Left ventricle myocardium inferior (tissue), 1 donor: ENCODE measurements around the gene C1QTNF9. TPM values are rescaled to one million over a fixed set of nuclear protein-coding genes. Genes with fewer than 3 reads are reported as not detected.

ENCODE experiments used
- DNase-seq: peaks from one replicate; pipeline ENCODE4 v3.0.0-alpha.2; 2020
- H3K27ac ChIP-seq: fragments of 200-600 bp; replicated peaks from 2 replicates; pipeline ENCODE4 v1.8.0; 2021
- H3K27me3 ChIP-seq: fragments of 200-600 bp; 2 replicates; pipeline ENCODE4 v1.8.0; 2021; ENCODE audit warnings: low read depth
- H3K36me3 ChIP-seq: fragments of 200-600 bp; 2 replicates; pipeline ENCODE4 v1.8.0; 2021
- H3K4me1 ChIP-seq: fragments of 200-600 bp; 2 replicates; pipeline ENCODE4 v1.8.0; 2021
- H3K4me3 ChIP-seq: fragments of 200-600 bp; 2 replicates; pipeline ENCODE4 v1.8.0; 2021; ENCODE audit warnings: mild to moderate bottlenecking, moderate library complexity
- H3K9me3 ChIP-seq: fragments of 200-600 bp; replicated peaks from 2 replicates; pipeline ENCODE4 v1.8.0; 2021
- intact Hi-C: fragments of 100-400 bp; cut with micrococcal nuclease; formaldehyde crosslinking; loops from one replicate; pipeline ENCODE4 v1.11.0; 2022
- total RNA-seq: library from RNA; stranded (reverse); fragmentation: NEBNext Ultra II Directional; extraction: Animal tissue kit (Norgen Biotek cat#: 25700); gene quantifications from one replicate; pipeline ENCODE4 v1.2.1, GENCODE V29; 2021
- TF ChIP-seq, protein P1 (sequence below): fragments of 200-600 bp; IDR thresholded peaks from 2 replicates; pipeline ENCODE4 v1.8.0; 2021; ENCODE audit warnings: antibody characterized with exemption, mild to moderate bottlenecking, borderline replicate concordance
- donor health status: DM: no; HTN: yes; CAD: no; lungs with severe emphysema.

Gene C1QTNF9
- total RNA-seq, 1 donor from 2014 or later: 3.0 TPM

DNA sequence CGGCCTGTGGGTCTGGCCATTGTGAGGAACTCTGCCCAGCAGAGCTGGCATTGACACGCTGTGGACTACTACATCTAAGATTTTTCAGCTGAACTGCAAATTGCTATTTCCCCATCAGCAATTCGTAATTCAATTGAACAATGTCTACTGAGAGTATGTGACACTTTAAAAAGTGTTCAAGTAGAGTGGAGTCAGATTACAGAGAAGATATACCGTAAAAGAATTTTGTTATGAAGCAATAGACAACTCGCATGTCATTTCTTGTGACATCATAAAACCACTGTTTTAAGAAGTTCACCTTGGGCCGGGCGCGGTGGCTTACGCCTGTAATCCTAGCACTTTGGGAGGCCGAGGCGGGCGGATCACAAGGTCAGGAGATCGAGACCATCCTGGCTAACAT, 32.5 kb upstream of the C1QTNF9 start:
- H3K4me1 ChIP-seq: peaks cover 49% of the 10 kb centered on the region
- intact Hi-C loops: no loop called here

DNA sequence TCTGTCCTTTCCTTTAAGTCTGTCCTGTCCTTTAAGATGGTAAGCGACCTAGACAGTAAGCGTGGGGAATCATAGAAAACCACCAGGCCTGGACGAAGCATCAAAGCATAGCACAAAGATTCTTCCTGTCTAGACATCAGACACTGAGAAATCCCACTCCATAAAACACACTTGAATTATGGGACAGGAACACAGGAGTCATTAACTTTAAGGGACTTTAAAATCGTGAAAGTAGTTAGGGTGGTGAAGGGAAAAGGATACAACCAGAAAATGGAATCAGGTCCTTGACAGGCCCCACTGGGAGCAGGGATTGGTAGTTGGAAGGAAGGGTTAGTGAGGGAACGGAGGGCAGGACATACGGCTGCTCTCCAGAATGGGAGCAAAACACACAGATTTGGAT, 31.6 kb upstream of the C1QTNF9 start:
- Histone ChIP-seq H3K27me3 (no peaks in the 10 kb centered on the region), H3K9me3 (no peaks in the 10 kb centered on the region), H3K4me3 (no peak overlapping the region), H3K4me1 (peaks cover 49% of the 10 kb centered on the region), H3K36me3 (no peaks in the 10 kb centered on the region), H3K27ac (no peak overlapping the region)
- intact Hi-C loops: no loop called here
- no peak for DNase-seq
- TF ChIP-seq, protein P1, sequence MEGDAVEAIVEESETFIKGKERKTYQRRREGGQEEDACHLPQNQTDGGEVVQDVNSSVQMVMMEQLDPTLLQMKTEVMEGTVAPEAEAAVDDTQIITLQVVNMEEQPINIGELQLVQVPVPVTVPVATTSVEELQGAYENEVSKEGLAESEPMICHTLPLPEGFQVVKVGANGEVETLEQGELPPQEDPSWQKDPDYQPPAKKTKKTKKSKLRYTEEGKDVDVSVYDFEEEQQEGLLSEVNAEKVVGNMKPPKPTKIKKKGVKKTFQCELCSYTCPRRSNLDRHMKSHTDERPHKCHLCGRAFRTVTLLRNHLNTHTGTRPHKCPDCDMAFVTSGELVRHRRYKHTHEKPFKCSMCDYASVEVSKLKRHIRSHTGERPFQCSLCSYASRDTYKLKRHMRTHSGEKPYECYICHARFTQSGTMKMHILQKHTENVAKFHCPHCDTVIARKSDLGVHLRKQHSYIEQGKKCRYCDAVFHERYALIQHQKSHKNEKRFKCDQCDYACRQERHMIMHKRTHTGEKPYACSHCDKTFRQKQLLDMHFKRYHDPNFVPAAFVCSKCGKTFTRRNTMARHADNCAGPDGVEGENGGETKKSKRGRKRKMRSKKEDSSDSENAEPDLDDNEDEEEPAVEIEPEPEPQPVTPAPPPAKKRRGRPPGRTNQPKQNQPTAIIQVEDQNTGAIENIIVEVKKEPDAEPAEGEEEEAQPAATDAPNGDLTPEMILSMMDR: no peak

More for the DNA sequence above, 32.5 kb upstream of the C1QTNF9 start:
- no peaks in the 10 kb centered on the region for H3K36me3 ChIP-seq
- H3K27ac ChIP-seq: no peak overlapping the region
- TF ChIP-seq, protein P1: no peak
- no peaks in the 10 kb centered on the region for H3K27me3 ChIP-seq
- H3K4me3 ChIP-seq: no peak overlapping the region
- no peaks in the 10 kb centered on the region for H3K9me3 ChIP-seq
- DNase-seq: no peak

DNA sequence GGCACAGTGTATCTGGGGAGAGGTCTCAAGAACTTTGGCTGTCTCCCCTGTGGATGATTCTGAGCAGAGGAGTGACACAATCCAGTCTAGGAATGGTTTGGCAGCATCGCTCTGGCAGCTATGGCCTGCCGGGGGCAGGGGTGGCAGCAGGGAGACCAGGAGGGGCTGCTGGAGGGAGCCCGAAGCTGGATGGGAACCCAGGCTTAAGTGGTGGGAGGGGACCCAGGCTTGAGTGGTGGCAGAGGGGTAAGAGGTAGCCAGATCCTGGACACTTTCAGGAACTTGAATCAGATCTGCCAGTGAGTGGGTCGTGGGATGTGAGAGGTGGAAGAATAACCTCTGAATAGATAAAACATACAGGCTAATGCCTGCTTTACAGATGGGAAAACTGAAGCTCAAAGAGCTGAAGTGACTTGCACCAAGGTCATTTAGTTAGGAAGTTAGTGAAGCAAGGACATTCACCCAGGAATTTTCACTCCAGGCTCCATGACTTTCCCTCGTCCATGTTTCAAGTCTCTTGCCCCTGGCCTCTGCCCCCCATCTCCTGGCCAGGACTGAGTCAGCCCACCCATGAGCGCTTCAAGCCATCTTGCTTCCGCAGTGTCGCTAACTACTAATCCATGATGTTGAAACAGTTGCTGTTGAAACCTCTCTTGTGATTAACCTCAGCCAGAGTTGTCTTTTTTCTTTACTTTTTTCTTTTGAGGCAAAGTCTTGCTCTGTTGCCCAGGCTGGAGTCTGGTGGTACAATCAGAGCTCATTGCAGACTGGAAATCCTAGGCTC, 29.9 kb upstream of the C1QTNF9 start:
- TF ChIP-seq, protein P1: no peak
- peaks cover 12% of the 10 kb centered on the region for H3K36me3 ChIP-seq
- H3K27me3 ChIP-seq: no peaks in the 10 kb centered on the region
- no peak overlapping the region for H3K4me3 ChIP-seq
- no peak for DNase-seq
- H3K27ac ChIP-seq: no peak overlapping the region
- intact Hi-C loops: no loop called here
- H3K4me1 ChIP-seq: peaks cover 41% of the 10 kb centered on the region
- no peaks in the 10 kb centered on the region for H3K9me3 ChIP-seq

DNA sequence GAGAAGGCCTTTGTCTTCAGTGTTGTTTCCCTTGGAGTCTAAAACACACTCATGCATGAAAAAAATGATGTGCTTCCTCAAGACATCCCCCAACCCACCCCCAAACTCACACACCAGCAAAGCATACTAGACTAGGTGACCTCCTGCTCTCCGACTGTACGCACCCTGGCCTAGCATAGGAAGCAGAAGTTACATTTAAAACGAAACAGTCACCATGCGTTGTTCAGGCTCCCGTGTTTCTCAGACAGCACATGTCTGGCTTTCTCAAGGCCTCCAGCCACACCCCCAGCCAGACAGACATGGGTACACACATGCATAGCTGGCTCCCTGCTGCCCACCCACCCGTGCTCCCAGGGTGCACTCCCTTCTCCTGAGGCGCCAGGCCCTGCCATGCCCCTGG, 28.7 kb upstream of the C1QTNF9 start:
- TF ChIP-seq, protein P1: no peak
- H3K27ac ChIP-seq: no peak overlapping the region
- H3K4me1 ChIP-seq: peaks cover 29% of the 10 kb centered on the region

DNA sequence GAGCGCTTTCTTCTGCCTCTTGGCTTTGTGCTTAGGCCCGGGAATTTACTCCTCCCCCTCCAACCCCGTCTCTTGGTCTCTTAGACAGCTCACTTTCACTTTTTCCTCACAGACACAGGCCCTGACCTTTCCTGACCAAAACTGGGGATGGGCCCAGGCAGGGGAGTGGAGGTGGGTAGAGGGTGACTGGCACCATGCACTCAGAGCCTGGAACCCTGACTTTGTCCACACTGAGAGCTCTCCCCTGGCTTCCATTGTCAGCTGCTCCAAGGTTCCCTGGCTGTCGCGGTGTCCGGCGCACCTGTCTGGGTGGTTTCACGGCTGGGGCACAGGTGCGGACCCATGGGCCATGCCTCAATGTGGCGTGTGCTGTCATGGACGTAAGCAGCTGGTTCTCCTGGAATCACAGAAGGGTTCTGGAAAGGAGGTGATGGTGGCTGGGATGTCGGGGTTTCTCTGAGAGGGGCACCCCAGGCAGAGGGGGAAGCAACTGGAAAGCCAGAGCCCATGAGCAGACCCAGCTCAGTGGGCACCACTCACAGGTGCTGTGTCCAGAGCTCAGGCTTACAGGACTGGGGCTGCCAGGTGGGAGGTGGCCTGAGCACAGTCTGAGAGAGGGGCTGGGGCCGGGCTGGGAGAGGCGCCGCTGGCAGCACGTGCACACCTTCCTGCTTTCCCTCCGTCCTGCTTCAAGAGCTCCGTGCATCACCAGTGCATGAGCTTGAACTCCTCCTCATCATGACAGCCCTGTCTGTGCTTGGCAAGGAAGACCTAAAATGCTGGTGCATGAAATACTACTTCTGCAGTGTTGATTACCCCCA, 28.0 kb upstream of the C1QTNF9 start:
- Histone ChIP-seq H3K27ac (no peak overlapping the region), H3K4me1 (peaks cover 28% of the 10 kb centered on the region), H3K27me3 (no peaks in the 10 kb centered on the region), H3K36me3 (peaks cover 31% of the 10 kb centered on the region), H3K4me3 (no peak overlapping the region), H3K9me3 (no peaks in the 10 kb centered on the region)
- TF ChIP-seq, protein P1: no peak
- intact Hi-C loops: loop anchor here (2.0 kb wide), 1 partner anchor 51 kb away; no protein-coding TSS in a partner anchor
- no peak for DNase-seq

More for the DNA sequence above, 28.7 kb upstream of the C1QTNF9 start:
- Histone ChIP-seq H3K36me3 (peaks cover 24% of the 10 kb centered on the region), H3K9me3 (no peaks in the 10 kb centered on the region), H3K27me3 (no peaks in the 10 kb centered on the region), H3K4me3 (no peak overlapping the region)
- no peak for DNase-seq
- intact Hi-C loops: no loop called here
